Measurements from ENCODE around the gene GCNT2. TPM values are rescaled to one million over a fixed set of nuclear protein-coding genes. Genes with fewer than 3 reads are reported as not detected.
"Not testable (repeated sequence)": the region's sequence is repeated elsewhere in the genome, so short reads cannot be mapped to it uniquely, and the experiment has no call there.

GCNT2 gene
- total RNA-seq, 1 donor from 2014 or later: 41.8 TPM

DNA sequence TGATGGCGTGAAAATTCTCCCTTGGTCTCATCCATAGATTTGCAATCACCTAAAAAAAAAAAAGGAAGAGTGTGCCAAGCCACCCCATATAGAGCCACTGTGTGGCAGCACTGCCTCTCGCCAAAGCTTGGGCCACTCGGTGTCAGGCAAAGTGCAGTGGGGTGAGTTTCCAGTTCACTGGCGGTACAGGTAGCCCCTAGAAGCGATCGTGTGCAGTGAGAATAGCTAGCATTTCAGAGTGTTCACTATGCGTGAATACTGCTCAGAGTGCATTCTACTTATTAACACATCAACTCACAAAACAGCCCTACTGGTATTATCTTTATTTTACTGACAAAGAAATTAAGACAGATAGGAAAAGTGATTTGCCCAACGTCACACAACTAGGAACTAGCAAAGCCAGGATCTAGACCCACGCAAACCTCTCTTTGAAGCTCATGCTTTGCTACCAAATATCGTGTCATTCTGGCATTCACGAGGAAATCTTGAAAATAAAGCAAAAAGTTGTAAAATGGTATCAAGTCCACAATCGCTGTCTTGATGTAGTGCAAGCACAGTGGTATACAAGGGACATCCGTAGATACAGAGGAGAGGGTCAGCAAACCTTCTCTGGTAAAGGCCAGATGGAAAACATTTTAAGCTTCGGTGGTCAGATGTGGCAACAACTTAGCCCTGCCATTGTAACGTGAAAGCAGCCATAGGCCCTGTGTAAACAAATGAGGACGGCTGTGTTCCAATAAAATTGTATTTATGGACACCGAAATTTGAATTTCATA lies 10.4 kb upstream of the GCNT2 start:
- DNase-seq (peak; percentile 72), ATAC-seq (peak; percentile 94)
- intact Hi-C loops (cut with micrococcal nuclease): loop anchor here (5.0 kb wide), 1 partner anchor 102 kb away; no protein-coding TSS in a partner anchor

DNA sequence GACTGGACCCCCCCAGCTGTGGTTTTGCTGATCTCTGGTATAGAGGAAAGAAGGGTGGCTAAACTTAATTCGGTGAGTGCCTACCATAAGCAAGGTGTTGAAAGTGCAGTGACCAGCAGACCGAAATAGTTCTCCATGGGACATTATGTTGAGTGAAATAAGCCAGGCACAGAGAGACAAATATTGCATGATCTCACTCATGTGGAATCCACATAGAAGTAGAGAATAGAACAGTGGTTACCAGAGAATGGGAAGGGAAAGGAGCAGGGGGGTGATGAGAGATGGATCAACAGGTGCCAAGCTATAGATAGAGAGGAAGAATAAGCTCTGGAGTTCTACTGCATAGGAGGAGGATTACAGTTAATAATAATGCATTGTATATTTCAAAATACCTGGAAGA lies 9.7 kb upstream of the GCNT2 start:
- intact Hi-C loops (cut with micrococcal nuclease): loop anchor here (5.0 kb wide), 1 partner anchor 101 kb away; no protein-coding TSS in a partner anchor
- peak; percentile 97 for ATAC-seq
- DNase-seq: no peak

DNA sequence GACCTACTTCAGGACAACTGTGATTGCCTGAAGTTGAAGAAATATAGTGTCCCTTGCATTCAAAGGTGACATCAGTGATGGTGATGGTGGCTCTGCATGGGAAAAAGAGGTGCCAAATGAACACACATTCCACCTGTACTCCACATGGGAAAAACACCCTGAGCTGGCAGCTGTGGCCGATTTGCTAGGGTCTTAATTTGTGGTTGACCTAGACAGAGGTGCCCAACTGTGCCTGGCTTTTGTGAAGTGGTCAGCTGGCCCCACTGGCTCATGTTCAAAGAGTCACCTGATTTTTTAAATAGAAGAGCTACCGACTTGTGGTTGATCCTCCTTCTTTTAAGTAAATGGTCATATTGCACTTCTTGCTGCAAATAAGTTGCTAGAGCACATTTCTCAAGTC lies 7.6 kb upstream of the GCNT2 start:
- intact Hi-C loops (cut with micrococcal nuclease): loop anchor here (5.0 kb wide), 1 partner anchor 99 kb away; no protein-coding TSS in a partner anchor
- ATAC-seq: no peak

DNA sequence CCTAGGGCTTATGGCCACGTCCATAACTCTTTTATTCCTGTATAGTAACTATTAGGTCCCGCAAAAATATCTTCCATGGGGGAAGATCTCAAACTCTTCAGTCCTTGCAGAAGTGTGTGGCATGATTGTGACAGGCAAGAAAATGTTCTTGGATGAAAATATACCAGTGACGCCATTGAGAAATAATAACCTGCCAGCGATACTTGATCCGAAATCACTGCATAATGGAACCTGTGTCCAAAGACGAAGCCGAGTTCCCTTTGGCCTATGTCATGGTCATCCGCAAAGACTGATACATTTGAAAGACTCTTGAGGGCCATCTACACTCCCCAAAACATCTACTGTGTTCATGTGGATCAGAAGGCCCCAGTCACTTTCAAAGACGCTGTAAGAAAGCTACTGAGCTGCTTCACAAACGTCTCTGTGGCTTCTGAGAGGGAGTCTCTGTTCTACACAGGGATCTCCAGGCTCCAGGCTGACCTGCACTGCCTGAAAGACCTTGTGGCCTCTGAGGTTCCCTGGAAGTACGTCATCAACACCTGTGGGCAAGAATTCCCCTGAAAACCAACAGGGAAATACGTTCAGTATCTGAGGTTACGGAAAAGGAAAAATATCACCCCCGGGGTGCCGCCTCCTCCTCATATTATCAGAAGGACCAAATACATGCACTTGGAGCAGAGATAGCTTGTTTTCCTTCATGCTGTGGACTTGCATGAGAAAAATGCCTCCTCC lies 6.9 kb upstream of the GCNT2 start:
- DNase-seq (no peak), ATAC-seq (no peak)
- intact Hi-C loops (cut with micrococcal nuclease): loop anchor here (5.0 kb wide), 1 partner anchor 98 kb away; no protein-coding TSS in a partner anchor

More for the DNA sequence above, 7.6 kb upstream of the GCNT2 start:
- DNase-seq: no peak

DNA sequence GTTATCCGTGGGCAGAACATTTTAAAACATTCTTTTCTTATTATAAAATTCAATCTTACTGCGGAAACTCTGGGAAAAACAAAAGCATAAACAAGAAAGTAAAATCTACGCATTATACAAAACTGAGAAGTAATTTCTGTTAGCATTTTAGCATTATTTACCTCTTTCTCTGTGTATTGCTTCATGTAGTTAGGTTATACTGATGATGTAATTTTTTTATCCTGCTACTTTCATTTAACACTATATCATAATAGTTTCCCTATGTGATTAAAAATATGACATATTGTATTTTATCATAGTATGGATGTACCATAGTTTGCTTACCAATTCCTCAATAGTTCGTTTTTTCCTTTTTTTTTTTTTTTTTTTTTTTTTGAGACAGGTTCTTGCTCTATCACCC lies 4.2 kb upstream of the GCNT2 start:
- no peak for ATAC-seq
- DNase-seq: no peak
- intact Hi-C loops (cut with micrococcal nuclease): no loop called here

DNA sequence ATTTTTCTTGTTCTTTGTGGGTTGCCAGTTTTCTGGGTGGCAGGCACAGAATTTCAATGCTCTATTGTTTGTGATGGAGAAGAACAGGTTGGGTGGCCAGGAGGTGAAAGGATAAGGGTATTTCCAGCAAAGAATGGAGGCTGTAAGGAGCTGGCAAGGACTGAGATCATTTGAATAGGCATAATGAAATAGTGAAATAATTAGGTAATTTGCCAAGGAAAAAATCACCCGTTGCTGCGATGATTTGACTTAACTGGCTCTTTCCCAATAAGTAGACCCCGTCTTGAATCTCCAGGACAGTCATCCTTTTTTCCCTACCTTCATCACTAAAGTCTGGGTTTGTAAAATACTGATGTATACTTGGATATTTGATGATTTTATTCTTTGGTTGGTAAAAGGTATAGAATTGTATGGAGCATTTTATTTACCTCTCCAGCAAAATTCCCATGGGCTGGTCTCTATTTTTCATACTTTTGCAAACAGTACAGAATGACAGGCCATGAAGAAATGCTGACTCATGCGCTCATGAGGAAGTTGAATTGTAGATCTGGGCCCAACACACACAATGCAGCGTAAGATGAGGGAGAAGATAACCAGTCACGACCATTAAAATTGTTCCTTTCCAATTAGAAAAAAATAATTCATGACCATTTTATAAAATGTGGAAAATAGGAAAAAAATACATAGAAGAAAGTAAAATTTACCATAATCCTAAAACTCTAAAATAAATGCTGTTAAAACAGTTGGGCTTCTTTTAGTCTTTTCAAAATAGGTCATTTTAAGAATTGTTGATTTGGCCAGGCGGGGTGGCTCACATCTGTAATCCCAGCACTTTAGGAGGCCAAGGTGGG lies 2.4 kb upstream of the GCNT2 start:
- intact Hi-C loops (cut with micrococcal nuclease): no loop called here
- no peak for DNase-seq
- ATAC-seq: no peak

DNA sequence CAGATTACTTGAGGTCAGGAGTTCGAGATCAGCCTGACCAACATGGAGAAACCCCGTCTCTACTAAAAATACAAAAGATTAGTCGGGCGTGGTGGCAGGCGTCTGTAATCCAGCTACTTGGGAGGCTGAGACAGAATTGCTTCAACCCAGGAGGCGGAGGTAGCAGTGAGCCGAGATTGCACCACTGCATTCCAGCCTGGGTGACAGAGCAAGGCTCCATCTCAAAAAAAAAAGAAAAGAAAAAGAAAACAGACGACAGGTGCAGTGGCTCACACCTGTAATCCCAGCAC lies 1.8 kb upstream of the GCNT2 start:
- intact Hi-C loops (cut with micrococcal nuclease); DNase-seq; ATAC-seq: not testable (repeated sequence)

DNA sequence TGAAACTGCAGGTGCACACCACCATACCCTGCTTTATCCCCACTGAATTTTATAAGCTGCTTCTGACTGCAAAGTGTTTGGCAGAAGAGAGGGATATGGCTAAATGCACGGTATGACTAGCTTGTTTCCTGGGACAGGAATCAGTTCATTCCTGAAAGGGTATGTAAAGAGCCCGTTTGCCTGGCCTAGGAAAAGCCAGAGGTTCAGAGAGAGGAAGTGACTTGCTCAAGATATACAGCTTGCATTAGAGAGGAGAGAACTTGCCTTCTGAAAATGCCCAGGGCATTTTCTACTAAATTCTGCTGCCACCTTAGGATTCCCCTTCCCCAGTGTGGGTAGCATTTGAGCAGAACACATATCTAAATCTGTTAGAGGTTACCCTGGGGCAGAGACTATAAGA lies 683 bp upstream of the GCNT2 start:
- DNase-seq (no peak), ATAC-seq (peak; percentile 3)
- intact Hi-C loops (cut with micrococcal nuclease): no loop called here

DNA sequence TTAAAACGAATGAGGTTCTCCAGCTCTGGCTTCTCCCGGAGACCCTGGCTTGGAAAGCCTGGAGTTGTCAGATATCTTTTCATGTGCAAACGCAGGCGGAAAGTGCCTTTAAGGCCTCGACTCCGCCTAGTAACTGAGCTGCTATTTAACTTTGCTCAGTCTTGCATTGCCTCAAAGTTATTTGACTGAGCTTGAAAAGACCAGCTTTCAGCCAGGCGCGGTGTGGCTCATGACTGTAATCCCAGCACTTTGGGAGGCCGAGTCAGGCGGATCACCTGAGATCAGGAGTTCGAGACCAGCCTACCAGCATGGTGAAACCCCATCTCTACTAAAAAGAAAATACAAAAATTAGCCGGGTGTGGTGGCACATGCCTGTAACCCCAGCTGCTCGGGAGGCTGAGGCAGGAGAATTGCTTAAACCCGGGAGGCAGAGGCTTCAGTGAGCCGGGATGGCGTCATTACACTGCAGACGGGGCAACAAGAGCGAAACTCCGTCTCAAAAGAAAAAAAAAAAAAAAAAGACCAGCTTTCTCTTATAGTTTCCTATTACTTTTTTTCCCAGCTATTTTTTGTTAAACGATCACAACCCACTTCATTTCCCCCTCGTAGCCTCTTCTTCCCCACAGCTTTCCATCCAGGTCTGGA lies 1.9 kb downstream of the GCNT2 start:
- intact Hi-C loops (cut with micrococcal nuclease): no loop called here
- ATAC-seq: peak; percentile 32
- DNase-seq: no peak

DNA sequence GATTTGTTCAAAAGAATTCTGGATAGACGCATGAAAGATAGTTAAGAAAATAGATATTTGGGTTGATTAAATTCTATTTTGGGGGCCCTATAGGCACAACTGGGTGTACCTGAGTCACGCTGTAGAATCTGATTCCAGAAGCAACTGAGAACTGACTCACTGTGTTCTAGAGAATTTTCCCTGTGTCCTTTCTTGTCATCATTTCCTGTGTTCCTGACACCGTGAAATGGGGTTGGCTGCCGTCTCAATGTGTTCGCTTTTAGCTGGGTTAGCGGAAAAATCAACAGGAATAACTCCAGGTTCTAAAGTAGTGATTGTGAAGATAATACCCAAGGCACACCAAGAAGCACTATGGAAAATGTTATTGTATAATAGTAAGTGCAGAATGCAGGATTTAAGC lies 5.0 kb downstream of the GCNT2 start:
- DNase-seq (no peak), ATAC-seq (no peak)
- intact Hi-C loops (cut with micrococcal nuclease): no loop called here

DNA sequence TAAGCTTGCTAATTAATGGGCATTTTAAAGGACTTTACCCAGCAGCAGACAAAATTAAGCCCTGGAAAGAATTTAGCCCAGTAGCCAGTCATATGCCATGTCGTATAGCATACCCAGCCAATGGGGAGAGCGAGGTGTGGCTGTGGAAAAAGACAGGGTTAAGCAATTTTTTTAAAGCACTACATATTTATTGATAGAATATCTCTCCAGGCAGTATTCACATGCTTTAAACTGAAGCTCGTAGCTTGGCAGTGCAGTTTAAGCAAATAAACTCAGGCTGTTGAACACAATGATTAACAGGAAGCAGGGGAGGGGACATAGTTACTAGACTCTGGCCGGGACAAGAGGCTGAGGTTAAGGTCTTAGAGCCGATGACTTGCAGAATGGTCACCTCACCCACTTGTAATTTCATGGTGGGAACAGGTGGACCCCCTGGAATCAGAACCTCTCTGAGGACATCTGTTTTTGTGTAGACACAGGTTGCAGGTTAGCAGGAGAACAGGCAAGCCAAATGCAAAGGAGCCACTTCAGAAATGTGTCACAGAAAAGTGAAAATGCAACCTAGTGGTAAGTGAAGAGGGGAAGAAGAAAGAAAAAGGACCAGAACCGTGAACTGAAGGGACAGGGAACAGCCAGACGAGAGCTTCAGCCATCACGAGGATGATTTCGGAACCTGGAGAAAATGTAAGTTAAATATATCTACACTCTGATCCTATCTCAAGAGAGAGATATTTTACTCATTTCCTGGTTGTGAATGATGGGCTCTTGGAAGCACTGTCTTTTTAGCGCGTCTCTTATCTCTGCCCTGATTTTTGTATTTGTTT lies 7.2 kb downstream of the GCNT2 start:
- peak; percentile 26 for ATAC-seq
- intact Hi-C loops (cut with micrococcal nuclease): no loop called here
- no peak for DNase-seq

DNA sequence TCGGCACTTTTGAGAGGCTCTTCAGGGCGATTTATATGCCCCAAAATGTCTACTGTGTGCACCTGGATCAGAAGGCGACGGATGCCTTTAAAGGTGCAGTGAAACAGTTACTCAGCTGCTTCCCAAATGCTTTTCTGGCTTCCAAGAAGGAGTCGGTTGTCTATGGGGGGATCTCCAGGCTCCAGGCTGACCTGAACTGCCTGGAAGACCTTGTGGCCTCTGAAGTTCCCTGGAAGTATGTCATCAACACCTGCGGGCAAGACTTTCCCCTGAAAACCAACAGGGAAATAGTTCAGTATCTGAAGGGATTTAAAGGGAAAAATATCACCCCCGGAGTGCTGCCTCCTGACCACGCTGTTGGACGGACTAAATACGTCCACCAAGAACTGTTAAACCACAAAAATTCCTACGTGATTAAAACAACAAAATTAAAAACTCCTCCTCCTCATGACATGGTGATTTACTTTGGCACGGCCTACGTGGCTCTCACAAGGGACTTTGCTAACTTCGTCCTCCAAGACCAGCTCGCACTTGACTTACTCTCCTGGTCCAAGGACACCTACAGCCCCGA lies 8.2 kb downstream of the GCNT2 start:
- intact Hi-C loops (cut with micrococcal nuclease): no loop called here
- no peak for DNase-seq
- ATAC-seq: peak; percentile 45

DNA sequence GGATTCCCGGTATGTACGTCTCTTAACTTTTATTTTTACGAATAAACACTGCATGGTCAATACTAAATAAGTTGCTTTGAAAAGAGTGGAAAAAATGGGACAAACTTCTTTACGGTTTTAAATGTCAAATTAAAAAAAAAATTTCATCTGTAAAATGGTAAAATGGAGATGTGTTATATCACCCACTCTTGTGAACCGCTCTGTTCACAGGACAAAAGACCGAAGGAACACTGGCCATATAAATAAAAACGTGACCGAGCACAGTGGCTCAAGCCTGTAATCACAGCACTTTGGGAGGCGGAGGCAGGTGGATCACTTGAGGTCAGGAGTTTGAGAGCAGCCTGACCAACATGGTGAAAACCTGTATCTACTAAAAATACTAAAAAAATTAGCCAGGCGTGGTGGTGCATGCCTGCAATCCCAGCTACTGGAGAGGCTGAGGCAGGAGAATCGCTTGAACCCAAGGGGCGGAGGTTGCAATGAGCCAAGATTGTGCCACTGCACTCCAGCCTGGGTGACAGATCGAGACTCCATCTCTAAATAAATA lies 8.8 kb downstream of the GCNT2 start:
- ATAC-seq; DNase-seq; intact Hi-C loops (cut with micrococcal nuclease): not testable (repeated sequence)

DNA sequence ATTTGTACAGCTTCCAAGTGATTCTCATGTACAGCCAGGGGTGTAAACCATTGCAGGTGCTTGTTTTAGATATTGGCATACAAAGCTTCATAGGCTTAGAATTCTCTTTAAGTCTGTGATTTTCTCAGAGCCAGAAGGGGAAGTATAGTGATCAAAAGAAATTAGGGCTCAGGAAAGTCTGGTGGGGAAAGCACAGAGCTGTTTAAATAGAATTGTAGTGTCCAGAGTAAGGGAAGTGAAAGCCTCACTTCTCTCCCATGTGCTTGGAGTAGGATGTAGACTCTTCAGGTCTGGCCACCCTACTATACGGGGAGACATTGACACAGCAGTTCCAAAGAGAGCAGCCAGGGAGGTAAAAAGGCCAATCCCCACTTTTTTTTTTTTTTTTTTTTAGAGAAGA lies 10.4 kb downstream of the GCNT2 start:
- intact Hi-C loops (cut with micrococcal nuclease): no loop called here
- ATAC-seq: peak; percentile 39
- DNase-seq: no peak

DNA sequence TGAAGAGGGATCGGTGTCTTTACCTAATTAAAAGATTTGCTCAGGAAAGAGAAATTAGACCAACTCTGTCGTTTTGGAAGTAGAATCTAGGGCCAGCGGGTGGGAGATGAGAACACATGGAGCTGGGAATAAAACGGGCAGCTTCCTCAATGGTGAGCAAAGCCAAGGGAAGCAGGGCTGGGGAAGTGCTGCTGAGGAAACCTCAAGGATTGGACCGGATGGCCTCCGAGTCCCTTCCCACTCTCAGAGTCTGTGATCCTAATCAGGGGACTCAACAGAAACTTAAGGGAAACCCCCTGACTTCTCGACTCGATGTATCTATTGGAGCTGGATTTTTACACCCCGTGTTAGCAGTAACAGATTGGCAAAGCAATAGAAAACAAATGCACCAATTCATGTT lies 10.8 kb downstream of the GCNT2 start:
- peak; percentile 19 for ATAC-seq

DNA sequence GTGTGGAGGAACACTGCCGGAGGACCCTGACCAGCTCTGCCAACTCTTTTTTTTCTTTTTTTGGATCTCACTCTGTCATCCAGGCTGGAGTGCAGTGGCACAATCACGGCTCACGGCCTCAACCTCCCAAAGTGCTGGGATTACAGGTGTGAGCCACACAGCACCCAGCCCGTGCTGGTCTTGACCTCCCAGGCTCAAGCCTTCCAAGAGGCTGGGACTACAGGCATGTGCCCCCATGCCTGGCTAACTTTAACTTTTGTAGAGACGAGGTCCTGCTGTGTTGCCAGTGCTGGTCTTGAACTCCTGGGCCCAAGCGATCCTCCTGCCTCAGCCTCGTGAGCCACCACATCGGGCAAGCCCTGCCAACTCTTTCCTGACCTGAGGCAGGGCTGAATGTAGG lies 11.2 kb downstream of the GCNT2 start:
- intact Hi-C loops (cut with micrococcal nuclease): no loop called here
- DNase-seq (no peak), ATAC-seq (no peak)

More for the DNA sequence above, 10.8 kb downstream of the GCNT2 start:
- intact Hi-C loops (cut with micrococcal nuclease): no loop called here
- no peak for DNase-seq

DNA sequence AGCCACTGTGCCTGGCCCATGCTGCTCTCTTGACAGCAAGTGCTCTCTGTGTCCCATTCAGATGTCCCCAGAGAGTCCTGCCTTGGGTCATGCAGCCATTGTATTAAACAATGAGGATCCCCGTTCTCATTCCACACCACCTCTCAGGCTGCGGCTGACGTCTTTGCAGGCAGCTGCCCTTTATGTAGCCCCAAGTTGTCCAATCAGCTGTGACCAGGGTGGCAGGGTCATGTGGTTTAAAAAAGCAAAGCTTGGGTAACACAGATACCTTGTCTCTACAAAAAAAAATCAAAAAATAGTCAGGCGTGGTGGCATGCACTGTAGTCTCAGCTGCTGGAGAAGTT lies 13.2 kb downstream of the GCNT2 start:
- intact Hi-C loops (cut with micrococcal nuclease): no loop called here
- DNase-seq (no peak), ATAC-seq (no peak)

DNA sequence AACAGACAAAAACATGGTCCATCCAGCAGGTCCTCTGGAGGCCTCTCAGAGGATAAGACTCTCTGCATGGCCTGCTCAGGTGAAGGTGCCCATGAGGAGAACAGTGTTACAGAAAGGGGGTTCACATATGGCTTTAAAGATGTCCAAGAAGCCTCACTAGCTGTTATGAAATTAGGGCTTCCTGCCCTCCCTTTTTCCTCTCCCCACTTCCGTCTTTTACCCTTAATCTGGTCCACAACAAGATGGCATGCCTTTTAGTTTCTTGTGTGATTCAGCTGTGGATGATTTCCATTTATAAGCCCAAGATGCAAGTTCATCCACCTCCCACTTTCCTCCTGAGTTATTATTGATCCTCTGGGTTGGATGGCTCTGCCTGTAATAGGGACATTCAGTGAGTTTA lies 14.0 kb downstream of the GCNT2 start:
- peak; percentile 15 for ATAC-seq
- DNase-seq: no peak
- intact Hi-C loops (cut with micrococcal nuclease): no loop called here
